ENCODE results near the gene NOXA1.
"Not testable (repeated sequence)": the region's sequence is repeated elsewhere in the genome, so short reads cannot be mapped to it uniquely, and the experiment has no call there.

NOXA1 gene, protein sequence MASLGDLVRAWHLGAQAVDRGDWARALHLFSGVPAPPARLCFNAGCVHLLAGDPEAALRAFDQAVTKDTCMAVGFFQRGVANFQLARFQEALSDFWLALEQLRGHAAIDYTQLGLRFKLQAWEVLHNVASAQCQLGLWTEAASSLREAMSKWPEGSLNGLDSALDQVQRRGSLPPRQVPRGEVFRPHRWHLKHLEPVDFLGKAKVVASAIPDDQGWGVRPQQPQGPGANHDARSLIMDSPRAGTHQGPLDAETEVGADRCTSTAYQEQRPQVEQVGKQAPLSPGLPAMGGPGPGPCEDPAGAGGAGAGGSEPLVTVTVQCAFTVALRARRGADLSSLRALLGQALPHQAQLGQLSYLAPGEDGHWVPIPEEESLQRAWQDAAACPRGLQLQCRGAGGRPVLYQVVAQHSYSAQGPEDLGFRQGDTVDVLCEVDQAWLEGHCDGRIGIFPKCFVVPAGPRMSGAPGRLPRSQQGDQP

DNA sequence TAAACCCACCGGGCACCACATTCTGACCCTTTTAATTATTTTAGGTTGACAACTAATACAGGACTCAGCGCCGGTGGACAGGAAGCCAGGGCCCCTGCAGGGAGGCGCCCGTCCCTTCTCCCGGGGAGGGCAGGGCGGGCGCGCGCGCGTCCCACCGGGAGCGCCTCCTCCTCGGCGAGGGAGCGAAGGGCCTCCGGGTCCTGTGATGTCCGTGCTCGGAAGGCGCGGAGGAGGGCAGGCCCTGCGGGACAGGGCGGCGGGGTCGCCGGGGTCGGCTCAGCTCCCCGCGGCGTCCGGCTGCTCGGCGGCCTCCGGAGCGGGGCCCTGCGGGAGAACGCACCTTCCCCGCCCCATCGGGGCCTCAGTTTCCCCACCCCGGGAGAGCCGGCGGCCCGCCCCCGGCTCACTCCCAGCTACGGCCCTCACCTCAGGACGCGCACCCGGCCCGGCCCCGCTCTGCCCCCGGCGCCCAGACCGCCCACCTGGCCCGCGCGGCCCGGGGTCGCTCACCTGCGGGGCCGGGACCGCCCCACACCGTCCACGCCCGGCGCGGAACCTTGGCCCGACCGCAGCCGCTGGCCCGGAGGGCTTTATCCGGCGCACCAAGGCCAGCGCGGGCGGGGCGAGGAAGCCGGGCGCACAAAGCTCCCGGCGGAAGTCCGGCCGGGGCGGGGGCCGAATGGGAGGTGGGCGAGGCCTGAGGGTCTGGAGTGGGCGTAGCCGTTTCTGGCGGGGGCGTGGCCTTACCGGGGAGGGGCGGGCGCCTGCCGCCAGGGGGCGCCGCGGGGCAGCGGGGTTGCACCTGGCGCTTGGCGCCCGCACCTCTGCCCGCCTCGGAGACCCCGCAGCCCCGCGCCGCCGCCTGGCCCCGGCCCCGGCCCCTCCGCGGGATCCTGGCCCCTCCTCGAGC is at the start of gene NOXA1, which contains the start of gene EXD3:
NOXA1 (plus strand) TSS at position 790 of the 910 bp plus-strand sequence. CDS start 137 bp downstream, outside the sequence.
EXD3 (minus strand) TSS at position 559 of the 910 bp plus-strand sequence. CDS start 27,805 bp downstream, outside the sequence.
- DNase-seq = peak; percentile 52

DNA sequence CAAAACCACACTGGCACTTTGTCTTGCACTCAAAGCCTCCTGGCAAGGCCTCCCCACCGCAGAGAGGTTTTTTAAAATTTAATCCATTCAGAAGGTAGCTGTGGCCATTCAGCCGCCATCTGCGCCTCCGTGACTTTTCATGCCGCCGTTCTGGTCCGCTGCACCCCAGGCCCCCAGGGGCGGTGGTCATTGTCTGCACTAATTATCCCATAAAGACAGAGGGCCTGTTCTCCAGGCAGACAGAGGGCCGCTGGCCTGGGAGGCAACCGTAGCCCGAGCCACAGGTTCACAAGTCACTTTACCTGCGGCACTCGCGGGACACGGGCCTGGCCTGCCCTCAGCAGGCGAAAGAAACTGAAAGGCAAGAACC is 49.6 kb upstream of the NOXA1 start:
- no peak for DNase-seq

DNA sequence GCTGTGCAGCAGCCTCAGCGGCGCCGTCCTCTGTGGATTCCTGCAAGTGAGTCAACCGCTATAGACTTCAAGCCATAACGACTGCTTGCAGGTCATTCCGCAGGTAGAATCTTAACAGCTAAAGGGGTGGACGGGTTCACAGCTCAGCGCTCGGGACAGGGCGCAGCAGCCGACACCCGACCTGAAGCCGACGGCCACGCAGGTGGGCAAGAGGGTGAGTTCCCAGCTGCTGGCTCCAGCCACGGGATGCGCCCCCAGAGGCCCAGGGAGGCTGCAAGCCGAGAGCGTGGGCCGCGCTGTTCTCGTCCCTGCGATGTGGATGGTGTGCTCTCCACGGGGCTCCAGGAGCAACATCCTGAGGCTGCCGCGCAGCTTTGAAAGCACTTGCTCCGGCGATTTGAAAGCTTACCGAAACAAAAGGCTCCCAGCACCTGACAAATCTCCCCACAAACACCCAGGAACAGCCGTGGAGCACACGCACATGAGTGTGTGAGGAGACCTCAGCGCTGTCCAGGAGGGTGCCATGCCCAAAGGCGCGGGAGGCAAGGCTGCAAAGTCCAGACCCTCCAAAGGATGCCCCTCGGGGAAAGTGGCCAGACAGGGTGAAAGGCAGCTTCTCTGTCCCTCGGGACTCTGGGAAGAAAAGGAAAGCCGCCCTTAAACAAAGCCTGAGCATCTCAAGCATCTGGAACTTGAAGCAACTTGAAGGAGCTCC is 48.9 kb upstream of the NOXA1 start:
- DNase-seq = no peak

DNA sequence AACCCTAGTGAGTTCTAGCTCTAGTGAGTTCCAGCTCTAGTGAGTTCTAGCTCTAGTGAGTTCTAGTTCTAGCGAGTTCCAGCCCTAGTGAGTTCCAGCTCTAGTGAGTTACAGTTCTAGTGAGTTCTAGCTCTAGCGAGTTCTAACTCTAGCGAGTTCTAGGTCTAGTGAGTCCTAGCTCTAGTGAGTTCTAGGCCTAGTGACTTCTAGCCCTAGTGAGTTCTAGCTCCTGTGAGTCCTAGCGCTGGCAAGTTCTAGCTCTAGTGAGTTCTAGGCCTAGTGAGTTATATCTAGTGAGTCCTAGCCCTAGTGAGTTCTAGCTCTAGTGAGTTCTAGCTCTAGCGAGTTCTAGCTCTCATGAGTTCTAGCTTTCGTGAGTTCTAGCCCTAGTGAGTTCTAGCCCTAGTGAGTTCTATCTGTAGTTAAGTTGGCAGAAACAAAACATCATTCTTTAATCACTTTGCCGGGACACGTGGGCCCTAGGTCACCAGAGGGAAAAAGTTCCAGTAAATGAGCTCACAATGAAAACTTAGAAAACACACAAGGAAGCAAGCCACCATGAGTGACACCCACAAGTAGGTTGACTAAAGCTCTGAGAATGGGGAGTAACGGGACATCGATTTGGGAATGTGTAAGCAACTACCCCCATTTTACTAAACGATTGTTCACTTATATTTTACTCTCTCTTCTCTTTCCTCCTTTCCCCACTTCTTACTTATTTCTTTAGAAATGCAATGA is 47.7 kb upstream of the NOXA1 start:
- DNase-seq = no peak

DNA sequence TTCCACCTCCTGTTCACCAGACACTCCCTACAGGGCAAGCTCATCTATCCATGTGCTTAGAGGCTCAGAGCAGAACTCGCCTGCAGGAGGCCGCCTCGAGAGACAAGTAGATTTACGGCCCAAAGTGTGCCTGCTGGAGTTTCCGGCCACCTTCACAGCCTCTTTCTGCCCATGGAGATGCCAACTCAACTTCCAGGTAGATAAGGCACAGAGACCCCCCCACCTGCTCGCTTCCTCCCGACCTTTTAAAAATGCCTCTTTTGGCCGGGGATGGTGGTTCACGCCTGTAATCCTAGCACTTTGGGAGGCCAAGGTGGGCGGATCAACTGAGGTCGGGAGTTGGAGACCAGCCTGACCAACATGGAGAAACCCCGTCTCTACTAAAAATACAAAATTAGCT is 46.8 kb upstream of the NOXA1 start:
- no peak for DNase-seq

DNA sequence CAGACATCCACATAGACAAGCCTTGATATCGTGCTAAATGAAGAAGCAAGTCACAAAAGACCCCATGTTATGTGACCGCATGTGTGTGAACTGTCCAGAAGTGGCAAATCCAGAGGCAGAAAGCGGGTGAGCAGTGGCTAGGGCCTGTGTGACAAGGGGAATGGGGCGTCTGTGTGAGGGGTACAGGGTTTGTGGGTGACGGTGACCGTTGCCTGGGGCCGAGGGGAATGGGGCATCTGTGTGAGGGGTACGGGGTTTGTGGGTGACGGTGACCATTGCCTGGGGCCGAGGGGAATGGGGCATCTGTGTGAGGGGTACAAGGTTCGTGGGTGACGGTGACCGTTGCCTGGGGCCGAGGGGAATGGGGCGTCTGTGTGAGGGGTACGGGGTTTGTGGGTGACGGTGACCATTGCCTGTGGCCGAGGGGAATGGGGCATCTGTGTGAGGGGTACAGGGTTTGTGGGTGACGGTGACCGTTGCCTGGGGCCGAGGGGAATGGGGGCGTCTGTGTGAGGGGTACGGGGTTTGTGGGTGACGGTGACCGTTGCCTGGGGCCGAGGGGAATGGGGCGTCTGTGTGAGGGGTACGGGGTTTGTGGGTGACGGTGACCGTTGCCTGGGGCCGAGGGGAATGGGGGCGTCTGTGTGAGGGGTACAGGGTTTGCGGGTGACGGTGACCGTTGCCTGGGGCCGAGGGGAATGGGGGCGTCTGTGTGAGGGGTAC is 44.3 kb upstream of the NOXA1 start:
- DNase-seq = not testable (repeated sequence)

DNA sequence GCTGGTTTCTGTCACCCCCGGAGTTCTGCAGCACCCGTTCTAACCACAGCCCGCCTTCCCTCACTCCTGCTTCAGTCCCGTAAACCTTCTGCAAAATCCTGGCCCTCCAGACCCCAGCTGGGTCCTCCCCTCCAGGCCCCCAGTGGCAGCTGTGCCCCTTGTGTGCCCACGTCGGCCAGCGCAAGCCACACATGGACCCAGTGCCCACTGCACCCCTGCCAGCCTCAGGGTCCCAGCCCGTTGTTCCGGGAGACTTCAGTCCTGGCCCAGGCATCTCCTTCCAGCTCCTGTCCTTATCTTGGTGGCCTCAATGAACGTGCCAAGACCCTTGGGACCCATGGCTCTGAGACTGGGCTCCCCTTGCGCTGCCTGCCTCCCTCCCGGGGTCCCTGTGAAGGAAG is 43.4 kb upstream of the NOXA1 start:
- DNase-seq = no peak

DNA sequence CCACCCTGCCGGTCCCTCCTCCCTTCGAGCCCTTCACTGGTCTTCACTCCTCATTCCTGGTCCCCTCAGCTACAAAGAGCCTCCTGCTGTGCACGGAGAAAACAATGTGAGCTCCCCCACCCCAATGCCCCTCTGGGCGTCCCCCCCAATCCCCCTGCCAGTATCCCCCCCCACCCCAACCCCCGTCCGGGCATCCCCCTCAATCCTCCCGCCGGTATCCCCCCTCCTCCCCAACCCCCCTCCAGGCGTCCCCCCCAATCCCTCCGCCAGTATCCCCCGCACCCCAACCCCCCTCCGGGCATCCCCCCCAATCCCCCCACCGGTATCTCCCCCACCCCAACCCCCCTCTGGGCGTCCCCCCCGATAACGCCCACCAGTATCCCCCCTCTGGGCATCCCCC is 43.0 kb upstream of the NOXA1 start:
- no peak for DNase-seq

DNA sequence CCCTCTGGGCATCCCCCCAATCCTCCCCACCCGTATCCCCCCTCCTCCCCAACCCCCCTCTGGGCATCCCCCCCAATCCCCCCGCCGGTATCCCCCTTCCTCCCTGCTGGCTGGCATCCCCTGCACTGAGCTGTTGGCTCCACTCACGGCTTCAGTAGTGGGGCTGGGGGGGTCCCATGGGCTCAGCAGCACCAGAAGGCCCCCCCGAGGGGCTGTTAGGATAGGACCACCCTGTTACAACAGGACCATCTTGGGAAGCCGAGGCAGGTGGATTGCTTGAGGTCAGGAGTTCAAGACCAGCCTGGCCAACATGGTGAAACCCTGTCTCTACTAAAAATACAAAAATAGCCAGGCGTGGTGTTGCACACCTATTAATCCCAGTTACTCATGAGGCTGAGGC is 42.6 kb upstream of the NOXA1 start:
- no peak for DNase-seq

DNA sequence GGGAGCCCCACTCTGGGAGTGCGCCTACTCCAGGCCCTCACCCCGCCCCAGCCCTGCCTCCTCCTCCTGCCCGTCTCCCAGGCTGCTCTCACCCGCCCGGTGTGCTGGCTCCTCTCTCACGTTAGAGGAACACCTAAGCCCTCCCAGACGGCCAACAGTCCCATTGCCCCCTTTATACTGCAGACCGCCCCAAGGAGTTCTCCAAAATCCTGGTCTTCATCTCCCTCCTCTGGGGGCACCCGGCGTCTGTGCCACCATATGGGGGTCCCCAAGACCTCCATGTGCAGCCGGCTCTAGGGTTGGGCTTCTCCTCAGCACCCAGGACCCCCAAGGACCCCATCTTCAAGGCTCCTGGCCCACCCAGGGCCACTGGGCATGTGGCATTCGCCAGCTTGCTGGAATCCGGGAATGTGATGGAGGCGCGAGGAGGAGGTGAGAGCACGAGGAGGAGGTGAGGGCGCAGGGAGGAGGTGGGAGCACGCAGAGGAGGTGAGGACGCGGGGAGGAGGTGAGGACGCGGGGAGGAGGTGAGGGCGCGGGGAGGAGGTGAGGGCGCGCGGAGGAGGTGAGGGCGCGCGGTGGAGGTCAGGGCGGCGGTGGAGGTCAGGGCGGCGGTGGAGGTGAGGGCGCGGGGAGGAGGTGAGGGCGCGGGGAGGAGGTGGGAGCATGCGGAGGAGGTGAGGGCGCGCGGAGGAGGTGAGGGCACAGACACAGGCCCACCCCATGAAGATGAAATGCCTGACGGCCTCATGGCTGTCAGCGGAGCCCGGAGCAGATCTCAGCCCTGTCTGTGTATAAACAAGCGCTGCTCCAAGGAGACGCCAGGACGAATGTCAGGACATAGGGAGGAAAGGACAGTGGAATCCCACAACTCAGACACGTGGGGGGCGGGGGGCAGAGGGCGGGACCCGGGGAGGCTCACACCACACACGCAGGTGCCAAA is 41.4 kb upstream of the NOXA1 start:
- DNase-seq = no peak

DNA sequence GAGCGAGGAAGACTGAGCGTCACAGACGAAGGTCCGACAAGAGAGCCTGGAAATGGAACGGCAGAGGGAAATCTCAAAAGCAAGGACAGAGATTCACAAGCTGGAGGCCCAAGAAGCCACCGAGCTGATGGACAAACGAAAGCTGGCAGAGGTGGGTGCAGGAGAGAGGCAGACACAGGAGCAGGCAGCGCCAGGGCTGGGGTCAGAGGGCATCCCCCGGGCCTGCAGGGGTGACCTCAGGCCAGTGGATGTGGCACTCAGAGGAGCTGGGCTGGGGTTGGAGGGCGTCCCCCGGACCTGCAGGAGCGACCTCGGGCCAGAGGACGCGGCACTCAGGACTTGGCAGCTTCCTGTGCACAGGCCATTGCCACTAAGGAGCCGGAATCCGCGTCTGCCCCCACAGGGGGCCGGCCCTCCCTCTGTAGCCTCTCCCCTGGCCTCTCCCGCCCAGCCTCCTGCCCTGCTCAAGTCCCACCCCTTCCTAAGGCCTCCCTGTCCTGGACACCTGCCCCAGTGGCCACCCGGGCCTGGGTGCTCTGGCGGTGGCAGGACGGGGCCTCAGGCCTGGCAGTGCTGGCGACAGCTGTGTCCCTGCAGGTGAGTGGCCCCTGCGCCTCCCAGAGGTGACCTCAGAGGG is 40.6 kb upstream of the NOXA1 start:
- DNase-seq = no peak

DNA sequence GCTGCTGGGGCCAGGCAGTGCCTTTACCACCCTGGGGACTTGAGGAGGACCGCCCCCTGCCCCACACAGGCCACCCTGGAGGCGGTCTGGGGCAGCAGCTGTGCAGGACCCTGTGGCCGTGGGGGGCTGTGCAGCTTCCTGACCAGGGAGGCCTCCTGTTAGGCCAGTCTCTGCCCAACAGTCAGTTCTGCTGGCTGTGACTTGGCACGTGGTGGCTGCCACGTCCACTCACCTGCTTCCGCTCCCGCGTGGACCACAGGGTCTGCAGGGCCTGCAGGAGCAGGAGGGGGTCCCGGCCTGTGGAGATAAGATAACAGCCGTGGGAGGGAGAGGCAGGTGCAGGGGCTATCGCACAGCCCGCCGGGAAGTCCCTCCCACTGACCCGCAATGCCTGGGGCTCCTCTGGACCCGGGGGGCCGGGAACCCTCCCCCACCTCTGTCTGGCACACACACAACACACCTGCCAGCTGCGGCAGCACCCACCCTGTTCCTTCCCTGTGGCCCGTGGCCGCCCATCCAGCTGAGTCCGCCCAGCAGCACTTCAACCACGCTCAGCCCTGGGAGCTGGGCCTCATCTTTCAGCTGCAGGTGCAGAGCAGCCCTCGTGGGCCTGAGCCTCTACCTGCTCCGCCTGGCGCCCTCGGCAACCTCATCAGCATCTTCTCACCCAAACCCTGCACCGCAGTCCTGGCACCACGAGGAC is 40.0 kb upstream of the NOXA1 start:
- DNase-seq = no peak

DNA sequence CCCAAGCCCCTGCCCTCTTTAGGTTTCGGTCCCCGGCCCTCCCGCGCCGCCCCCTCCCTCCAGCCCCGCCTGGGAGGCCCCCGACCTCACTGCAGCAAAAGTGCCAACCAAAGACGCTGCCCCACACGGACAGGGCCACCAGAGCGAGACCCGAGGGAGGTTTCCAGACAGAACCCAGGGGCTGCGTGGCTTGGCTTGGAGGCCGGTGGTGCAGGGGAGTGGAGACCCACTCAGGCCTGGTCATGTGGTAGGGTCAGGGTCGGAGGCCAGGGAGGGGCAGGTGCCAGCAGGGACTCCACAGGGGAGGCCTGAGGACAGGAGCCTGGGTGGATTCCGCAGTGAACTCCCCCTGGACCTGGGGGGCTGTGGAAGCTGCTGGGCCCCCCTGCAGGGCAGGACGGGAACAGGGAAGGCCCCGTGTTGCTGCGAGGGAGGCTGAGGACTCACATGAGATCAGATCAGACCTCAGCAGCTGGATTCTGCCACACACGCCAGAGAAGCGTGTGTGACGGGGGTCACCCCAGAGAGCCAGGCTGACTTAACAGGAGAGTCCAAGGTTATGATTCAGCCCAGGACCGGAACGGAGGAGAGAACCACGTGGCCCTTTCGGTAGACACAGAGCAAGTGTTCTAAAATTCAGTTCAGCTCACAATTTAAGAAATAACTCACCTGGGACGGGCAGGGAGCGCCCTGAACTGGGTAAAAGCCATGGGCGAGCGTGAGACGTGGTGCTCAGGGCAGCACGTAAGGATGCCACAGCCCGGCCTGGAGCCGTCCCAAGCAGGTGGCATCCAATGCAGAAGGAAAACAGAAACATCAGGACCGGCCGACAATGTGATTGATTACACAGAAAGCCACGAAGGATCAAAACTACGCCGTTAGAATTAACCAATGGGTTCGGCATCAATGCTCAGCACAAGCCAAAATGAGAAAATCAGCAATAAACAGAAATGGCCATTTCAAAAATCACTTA is 39.1 kb upstream of the NOXA1 start:
- no peak for DNase-seq

DNA sequence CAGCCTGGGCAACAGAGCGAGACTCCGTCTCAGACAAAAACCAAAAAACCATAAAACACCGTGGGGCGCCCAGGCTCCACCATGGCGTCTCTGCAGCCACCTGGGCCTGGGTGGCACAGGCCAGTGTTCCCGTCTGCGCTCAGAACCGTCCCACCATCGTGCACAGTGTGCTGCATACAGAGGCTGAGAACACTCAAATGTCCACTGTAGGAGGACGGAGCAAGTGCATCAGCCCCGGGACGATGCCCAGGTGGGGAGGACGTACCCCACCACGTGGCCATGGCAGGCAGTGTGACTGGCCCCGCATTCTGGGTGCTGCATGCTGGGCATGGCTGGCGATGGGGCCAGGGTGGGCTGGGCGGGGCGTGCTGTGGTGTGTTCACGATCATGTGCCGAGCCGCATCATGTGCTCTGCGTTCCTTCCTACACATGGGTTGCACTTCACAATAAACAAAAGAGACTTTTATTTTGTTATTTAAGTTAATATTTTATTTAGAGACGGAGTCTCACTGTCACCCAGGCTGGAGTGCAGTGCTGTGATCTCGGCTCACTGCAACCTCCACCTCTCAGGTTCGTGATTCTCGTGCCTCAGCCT is 38.0 kb upstream of the NOXA1 start:
- DNase-seq = no peak

DNA sequence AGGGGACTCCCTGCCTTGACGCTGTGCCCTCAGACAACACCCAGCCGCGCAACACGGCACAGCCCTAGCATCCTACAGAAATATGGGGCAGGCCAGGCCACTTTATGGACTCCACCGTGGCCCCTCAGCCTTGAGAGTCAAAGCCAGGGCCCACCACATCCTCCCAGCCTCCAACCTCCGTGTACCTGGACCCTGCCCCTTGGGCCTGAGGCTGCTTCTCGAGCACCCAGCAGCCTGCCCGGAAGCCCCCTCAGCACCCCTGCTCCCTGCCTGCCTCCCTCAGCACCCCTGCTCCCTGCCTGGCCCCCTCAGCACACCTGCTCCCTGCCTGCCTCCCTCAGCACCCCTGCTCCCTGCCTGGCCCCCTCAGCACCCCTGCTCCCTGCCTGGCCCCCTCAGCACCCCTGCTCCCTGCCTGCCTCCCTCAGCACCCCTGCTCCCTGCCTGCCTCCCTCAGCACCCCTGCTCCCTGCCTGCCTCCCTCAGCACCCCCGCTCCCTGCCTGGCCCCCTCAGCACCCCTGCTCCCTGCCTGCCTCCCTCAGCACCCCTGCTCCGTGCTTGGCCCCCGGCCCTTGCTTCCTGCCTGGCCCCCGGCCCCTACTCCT is 36.6 kb upstream of the NOXA1 start:
- not testable (repeated sequence) for DNase-seq

DNA sequence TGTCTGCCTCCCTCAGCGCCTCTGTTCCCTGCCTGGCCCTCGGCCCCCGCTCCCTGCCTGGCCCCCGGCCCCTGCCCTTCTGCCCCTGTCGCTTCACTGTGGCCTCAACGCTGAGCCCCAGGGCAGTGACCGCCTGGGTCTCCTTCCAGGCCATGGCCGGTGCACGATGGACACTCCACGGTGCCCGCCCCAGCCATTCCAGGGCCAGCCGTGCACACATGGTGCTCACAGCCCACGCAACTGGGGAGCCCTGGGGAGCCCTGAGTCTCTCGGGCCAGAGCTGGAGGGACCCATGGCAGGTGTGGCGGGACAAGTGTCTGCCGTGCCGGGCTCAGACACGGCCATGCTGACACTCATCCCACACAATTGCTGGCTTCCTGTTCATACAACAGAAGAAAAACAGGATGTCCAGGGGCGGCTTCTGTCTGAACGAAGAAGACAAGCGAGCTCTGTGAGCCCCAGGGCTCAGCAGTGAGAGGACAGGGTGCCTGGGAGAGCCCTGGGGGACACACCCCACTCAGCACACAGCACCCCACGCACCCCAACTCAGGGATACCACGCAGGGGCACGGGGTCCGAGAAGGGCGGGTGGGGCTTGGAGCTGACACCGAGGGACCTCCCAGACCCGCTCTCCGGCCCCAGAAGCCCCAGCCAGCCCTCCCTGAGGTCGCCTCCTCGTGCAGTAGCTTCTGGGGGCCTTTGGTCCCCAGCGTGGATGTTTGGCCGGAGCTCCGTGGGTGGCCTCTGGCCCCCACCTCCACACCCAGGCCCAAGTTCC is 35.9 kb upstream of the NOXA1 start:
- no peak for DNase-seq
